AG10803 (cell line): ENCODE data around the gene PVALEF.

Source experiments
- DNase-seq: peaks from one replicate; pipeline ENCODE4 v3.0.0; 2010; ENCODE audit warnings: low read depth
- H3K4me3 ChIP-seq: 2 replicates; pipeline ENCODE4 v1.5.1; 2011; ENCODE audit warnings: mild to moderate bottlenecking, low read length, control low read depth
- CTCF ChIP-seq: conservative IDR thresholded peaks from 2 replicates; pipeline ENCODE4 v1.5.1; 2011; ENCODE audit warnings: mild to moderate bottlenecking, low read length, control low read depth, inconsistent platforms

PVALEF gene

DNA sequence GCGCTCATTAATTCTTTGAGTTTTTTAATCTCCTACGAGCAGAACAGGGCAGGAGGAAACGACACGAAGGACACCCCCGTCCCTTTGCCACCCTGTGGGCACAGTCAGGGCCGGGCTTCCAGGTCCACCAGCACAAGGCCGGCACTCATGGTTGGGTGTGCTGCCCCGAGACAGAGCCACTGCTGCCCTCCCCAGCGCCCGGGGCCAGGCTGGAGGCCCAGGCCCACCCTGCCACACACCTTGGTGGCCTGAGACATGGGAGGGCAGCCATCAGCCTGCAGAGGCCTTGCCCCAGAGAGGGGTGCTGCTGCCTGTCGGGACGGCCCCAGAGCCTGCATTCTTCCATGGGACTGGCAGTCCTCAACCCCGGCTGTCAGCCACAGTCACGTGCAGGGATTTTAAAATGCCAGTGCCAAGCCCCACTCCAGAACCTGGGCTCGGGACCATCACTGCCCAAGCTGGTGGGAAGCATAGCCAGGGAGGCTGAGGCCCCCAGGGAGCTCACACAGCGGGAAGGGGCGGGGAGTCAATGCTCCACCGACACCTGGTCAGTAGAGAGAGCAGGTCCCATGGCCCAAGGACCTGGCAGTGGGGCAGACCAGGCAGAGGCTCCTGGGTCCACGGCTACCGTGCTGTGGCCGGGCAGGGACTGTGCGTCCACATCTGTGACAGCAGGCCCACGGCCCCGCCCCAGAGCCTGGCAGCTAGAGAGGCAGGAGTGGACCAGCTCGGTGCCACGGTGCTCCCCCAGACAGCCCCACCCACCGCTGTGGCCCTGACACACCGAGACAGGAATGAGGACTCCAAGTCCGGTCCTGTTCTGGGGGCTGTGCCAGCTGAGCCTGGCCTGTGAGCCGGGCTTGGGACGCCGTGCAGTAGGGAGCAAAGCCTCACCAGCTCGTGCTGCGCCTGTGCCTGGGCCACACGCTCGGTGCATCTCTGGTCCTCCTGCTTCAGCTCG lies 29.9 kb downstream of the PVALEF start:
- no peak overlapping the region for H3K4me3 ChIP-seq
- no peak for TF ChIP-seq CTCF
- no peak for DNase-seq

GRCh38 chr17:81195941-81196495 lies 30.7 kb downstream of the PVALEF start:
- no peak overlapping the region for H3K4me3 ChIP-seq
- TF ChIP-seq CTCF: no peak
- no peak for DNase-seq

GRCh38 chr17:81196505-81197408 lies 31.4 kb downstream of the PVALEF start:
- no peak for TF ChIP-seq CTCF
- no peak overlapping the region for H3K4me3 ChIP-seq
- no peak for DNase-seq

GRCh38 chr17:81197409-81197795 lies 32.1 kb downstream of the PVALEF start:
- no peak for DNase-seq
- H3K4me3 ChIP-seq: no peak overlapping the region
- no peak for TF ChIP-seq CTCF

GRCh38 chr17:81197831-81198490 lies 32.7 kb downstream of the PVALEF start:
- H3K4me3 ChIP-seq: no peak overlapping the region
- DNase-seq: no peak
- TF ChIP-seq CTCF: no peak

- DNase-seq: no peak
- H3K4me3 ChIP-seq: no peak overlapping the region
- no peak for TF ChIP-seq CTCF
Observed at GRCh38 chr17:81198826-81199481, 33.6 kb downstream of the PVALEF start.
